ENCODE results near the gene CDK14. TPM values are rescaled to one million over a fixed set of nuclear protein-coding genes. Genes with fewer than 3 reads are reported as not detected.

Gene CDK14
- polyA plus RNA-seq, 3 donors: 28.8 to 33.3 (median 29.1) TPM

DNA sequence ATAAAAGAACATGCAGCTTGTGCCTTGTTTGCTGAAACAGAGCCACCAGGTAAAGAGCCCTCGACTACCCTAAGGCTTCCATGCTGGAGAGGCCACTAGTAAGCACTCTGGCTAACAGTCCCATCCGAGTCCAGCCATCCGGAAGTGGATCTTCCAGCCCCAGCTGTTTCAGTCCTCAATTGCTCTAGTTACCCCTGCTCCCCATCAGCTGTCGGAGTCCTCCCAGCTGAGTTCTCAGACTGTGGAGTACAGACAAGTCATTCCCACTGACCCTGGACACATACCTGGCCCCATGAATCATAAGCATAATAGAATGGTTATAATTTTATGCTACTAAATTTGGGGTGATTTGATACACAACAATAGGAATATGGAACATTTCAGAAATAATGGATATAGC, 654.6 kb downstream of the CDK14 start:
- DNase-seq: no peak

DNA sequence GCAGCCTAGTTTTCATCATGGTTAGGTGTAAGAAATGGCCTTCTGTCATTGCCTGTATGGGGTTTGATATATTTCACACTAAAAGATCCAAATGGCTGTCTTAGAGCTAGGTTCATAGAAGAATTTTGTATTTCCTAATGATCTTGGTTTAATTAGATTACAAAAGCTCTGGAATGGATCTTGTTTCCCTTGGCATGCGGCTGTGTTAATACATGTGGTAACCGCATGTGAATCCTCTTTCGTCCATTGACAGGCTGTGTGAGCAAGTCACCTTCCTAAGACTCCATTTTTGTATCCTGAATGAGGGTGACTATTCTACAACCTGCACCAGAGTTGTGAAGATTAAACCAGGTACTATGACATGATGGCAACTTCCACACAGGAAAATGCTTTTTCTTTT, 655.8 kb downstream of the CDK14 start:
- no peak for DNase-seq

Other genes starting within 250 kb of the CDK14 start
- gene GTPBP10, start 249.6 kb upstream of the CDK14 start, polyA plus RNA-seq (ENCODE audit: insufficient read length in 3 of 3): 10 to 100 TPM; 22.3 to 30.6 (median 27.0) TPM
- gene CLDN12, start 192.9 kb upstream of the CDK14 start, polyA plus RNA-seq (ENCODE audit: insufficient read length in 3 of 3): 10 to 100 TPM; 39.7 to 56.7 (median 56.1) TPM
- under 1 TPM in 1 of 3 donors, not detected in 2; 0.70 TPM for gene PTTG1IP2, start 126.7 kb upstream of the CDK14 start, polyA plus RNA-seq (ENCODE audit: insufficient read length in 3 of 3)